Spleen (tissue), 7 donors: ENCODE data around the gene MBD3L5.
"Not testable (repeated sequence)": the region's sequence is repeated elsewhere in the genome, so short reads cannot be mapped to it uniquely, and the experiment has no call there.

Experiments used
- POLR2A ChIP-seq, 3 donors: fragments of 450-650 bp; IDR thresholded peaks; one replicate each; pipeline ENCODE4 v1.5.1; 2017; ENCODE audit warnings: antibody characterized with exemption in 3 of 3, mild to moderate bottlenecking in 1 of 3
- POLR2AphosphoS5 ChIP-seq, 3 donors: sonication (generic); formaldehyde crosslinking; IDR thresholded peaks; one replicate each; pipeline ENCODE4 v1.5.1; 2017; ENCODE audit warnings: antibody characterized with exemption in 3 of 3
- TF ChIP-seq, protein P1 (sequence below), 11 experiments: fragments of 200-600 bp in 7 of 11; fragments of 450-650 bp in 4 of 11; sonication (generic) in 4 of 11; IDR thresholded peaks in 8 of 11; conservative IDR thresholded peaks in 3 of 11; 1 replicate in 7 of 11; 2 replicates in 4 of 11; pipeline versions ENCODE4 v1.4.0 to v1.8.0; 2016 to 2021; ENCODE audit warnings: antibody characterized with exemption in 11 of 11, inconsistent platforms in 4 of 11, mild to moderate bottlenecking in 1 of 11
- donor health status: DM: no; HTN: no; CAD: no; lungs with moderate emphysema.
- donor health status: DM: no; HTN: no; CAD: no.
- donor health status: DM: no; HTN: no; CAD: no.

DNA sequence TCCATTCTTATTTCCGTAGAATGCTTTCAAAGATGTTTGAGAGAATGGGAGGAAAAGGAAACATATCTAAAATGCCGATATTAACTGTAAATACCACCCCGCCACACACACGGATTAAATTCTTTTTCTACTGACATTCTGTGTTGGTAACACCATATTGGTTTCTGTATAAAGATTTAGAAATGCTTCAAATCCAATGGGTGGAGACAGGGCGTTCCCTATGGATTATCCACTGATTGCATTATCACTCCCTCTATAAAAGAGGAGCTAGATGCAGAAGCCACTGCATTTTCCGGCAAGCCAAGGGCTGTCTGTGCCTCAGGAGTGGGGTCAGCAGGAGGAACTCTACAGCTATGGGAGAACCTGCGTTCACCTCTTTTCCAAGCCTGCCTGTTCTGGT, 18.6 kb downstream of the MBD3L5 start, which contains the start of gene MBD3L2:
- TF ChIP-seq, protein P1, sequence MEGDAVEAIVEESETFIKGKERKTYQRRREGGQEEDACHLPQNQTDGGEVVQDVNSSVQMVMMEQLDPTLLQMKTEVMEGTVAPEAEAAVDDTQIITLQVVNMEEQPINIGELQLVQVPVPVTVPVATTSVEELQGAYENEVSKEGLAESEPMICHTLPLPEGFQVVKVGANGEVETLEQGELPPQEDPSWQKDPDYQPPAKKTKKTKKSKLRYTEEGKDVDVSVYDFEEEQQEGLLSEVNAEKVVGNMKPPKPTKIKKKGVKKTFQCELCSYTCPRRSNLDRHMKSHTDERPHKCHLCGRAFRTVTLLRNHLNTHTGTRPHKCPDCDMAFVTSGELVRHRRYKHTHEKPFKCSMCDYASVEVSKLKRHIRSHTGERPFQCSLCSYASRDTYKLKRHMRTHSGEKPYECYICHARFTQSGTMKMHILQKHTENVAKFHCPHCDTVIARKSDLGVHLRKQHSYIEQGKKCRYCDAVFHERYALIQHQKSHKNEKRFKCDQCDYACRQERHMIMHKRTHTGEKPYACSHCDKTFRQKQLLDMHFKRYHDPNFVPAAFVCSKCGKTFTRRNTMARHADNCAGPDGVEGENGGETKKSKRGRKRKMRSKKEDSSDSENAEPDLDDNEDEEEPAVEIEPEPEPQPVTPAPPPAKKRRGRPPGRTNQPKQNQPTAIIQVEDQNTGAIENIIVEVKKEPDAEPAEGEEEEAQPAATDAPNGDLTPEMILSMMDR (IDR thresholded peaks at IDR 0.05 in 8 of 11, conservative IDR thresholded peaks at IDR 0.05 in 3 of 11) = not testable (repeated sequence)
- TF ChIP-seq POLR2A, POLR2AphosphoS5 (IDR thresholded peaks at IDR 0.05): not testable (repeated sequence)
